HG03521 (cell line): ENCODE measurements around the gene TMEM50B.
"Not testable (repeated sequence)": the region's sequence is repeated elsewhere in the genome, so short reads cannot be mapped to it uniquely, and the experiment has no call there.

ENCODE experiments used
- ATAC-seq: cut with Tn5 transposase; IDR thresholded peaks from one replicate; pipeline ENCODE4 v1.9.1; 2021; ENCODE audit warnings: mild to moderate bottlenecking, moderate library complexity; ENCODE audit not compliant: unreplicated experiment

Gene TMEM50B

GRCh38 chr21:33478935-33479678 is 667 bp downstream of the TMEM50B start:
- ATAC-seq = peak; percentile 14

- no peak for ATAC-seq
These were observed 1.6 kb downstream of the TMEM50B start for GRCh38 chr21:33478182-33478581.

- no peak for ATAC-seq
These were observed 2.7 kb downstream of the TMEM50B start for GRCh38 chr21:33477066-33477465.

- no peak for ATAC-seq
These were observed 6.4 kb downstream of the TMEM50B start for GRCh38 chr21:33473344-33473743.

GRCh38 chr21:33470701-33471100 is 9.1 kb downstream of the TMEM50B start:
- no peak for ATAC-seq

GRCh38 chr21:33469183-33469582 is 10.6 kb downstream of the TMEM50B start:
- not testable (repeated sequence) for ATAC-seq

GRCh38 chr21:33461538-33462250 is 18.1 kb downstream of the TMEM50B start:
- no peak for ATAC-seq

GRCh38 chr21:33458861-33459260 is 20.9 kb downstream of the TMEM50B start:
- no peak for ATAC-seq

- no peak for ATAC-seq
These were observed 23.9 kb downstream of the TMEM50B start for GRCh38 chr21:33455686-33456446.

GRCh38 chr21:33452362-33452761 is 27.4 kb downstream of the TMEM50B start:
- ATAC-seq = no peak

- no peak for ATAC-seq
These were observed 28.1 kb downstream of the TMEM50B start for GRCh38 chr21:33451634-33452071.

GRCh38 chr21:33449616-33450015 is 30.2 kb downstream of the TMEM50B start:
- ATAC-seq = no peak

GRCh38 chr21:33446620-33447019 is 33.2 kb downstream of the TMEM50B start:
- not testable (repeated sequence) for ATAC-seq

GRCh38 chr21:33444499-33444898 is 35.3 kb downstream of the TMEM50B start:
- no peak for ATAC-seq

- ATAC-seq = no peak
These were observed 36.6 kb downstream of the TMEM50B start for GRCh38 chr21:33443194-33443593.

- peak; percentile 62 for ATAC-seq
These were observed 38.0 kb downstream of the TMEM50B start for GRCh38 chr21:33441489-33442477.

- no peak for ATAC-seq
These were observed 42.6 kb downstream of the TMEM50B start for GRCh38 chr21:33437140-33437539.

- peak; percentile 80 for ATAC-seq
These were observed 44.9 kb downstream of the TMEM50B start for GRCh38 chr21:33434770-33435360.

GRCh38 chr21:33433425-33434114 is 46.2 kb downstream of the TMEM50B start:
- ATAC-seq = no peak
